ENCODE measurements around the gene AGBL5. TPM values are rescaled to one million over a fixed set of nuclear protein-coding genes. Genes with fewer than 3 reads are reported as not detected.

The AGBL5 gene
- total and polyA plus RNA-seq, 3 donors from 2014 or later = 227 to 784 (median 294) TPM

- no peak for DNase-seq
- peaks cover 47% of the 10 kb centered on the region for H3K4me1 ChIP-seq
- no peaks in the 10 kb centered on the region for H3K27me3 ChIP-seq
- intact Hi-C loops (cut with DNase I; ENCODE audit: low total_unique reads) = no loop called here
- TF ChIP-seq, protein P1, sequence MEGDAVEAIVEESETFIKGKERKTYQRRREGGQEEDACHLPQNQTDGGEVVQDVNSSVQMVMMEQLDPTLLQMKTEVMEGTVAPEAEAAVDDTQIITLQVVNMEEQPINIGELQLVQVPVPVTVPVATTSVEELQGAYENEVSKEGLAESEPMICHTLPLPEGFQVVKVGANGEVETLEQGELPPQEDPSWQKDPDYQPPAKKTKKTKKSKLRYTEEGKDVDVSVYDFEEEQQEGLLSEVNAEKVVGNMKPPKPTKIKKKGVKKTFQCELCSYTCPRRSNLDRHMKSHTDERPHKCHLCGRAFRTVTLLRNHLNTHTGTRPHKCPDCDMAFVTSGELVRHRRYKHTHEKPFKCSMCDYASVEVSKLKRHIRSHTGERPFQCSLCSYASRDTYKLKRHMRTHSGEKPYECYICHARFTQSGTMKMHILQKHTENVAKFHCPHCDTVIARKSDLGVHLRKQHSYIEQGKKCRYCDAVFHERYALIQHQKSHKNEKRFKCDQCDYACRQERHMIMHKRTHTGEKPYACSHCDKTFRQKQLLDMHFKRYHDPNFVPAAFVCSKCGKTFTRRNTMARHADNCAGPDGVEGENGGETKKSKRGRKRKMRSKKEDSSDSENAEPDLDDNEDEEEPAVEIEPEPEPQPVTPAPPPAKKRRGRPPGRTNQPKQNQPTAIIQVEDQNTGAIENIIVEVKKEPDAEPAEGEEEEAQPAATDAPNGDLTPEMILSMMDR (IDR thresholded peaks at IDR 0.05) = no peak
- no peak for TF ChIP-seq POLR2A (IDR thresholded peaks at IDR 0.05)
- H3K36me3 ChIP-seq (ENCODE audit: low read depth, missing control alignments) = no peaks in the 10 kb centered on the region
- no peak overlapping the region for H3K4me3 ChIP-seq
- 80 to 83% methylated on average over 7 of the region's 7 CpGs for WGBS, 2 donors
- H3K9me3 ChIP-seq = no peaks in the 10 kb centered on the region
- peak overlapping the region in 1 of 2 donors; percentile 20 for H3K27ac ChIP-seq
Observed at GRCh38 chr2:27077231-27077630, 25.8 kb downstream of the AGBL5 start.

DNA sequence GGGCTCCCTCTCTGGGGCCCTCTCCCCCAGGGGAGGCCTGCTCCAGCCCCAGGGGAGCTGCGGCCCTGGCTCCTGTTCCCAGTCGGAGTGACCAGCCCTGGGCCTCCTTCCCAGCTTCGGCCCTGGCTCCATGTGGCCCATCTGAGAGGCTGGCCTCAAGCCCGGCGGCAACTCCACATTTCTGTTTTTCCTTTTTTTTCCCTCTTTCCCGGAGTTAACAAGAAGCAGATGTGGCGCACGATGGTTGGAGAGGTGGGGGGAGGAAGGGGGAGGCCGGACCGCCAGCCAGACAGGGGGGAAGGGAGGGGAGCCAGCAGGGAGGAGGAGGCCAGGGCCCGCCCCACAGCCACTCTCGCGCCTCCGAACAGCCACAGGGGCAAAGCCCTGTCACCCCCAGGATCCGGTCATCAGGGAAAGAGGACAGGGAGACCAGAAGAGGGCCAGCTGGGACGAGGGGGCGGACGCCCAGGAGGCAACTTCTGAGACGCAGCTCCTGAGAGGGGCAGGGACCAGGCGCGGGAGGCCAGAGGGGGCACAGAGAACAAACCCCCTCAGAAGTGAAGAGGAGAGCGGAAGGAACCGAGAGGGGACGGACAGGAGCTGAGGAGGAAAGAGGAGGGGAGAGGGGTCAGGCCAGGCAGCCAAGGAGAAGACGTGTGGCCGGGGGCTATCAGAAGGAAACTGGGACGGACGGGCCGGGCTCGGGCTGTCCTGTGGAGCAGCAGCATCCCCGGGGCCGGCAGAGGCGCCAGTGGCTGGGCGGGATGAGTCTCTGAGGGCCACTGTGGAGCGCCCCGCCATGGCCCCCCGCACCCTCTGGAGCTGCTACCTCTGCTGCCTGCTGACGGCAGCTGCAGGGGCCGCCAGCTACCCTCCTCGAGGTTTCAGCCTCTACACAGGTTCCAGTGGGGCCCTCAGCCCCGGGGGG is 27.1 kb downstream of the AGBL5 start, which contains the start of gene EMILIN1:
TSS of gene EMILIN1 (plus strand) at position 349 of the 928 bp plus-strand sequence. CDS start at position 800, 451 bp downstream.
- H3K9me3 ChIP-seq = no peaks in the 10 kb centered on the region
- H3K27ac ChIP-seq = peak within 1 kb of the TSS; percentile 74 to 76
- intact Hi-C loops (cut with DNase I; ENCODE audit: low total_unique reads) = no loop called here
- DNase-seq = peak; percentile 84
- peaks cover 34% of the 10 kb centered on the region for H3K4me1 ChIP-seq
- H3K36me3 ChIP-seq (ENCODE audit: low read depth, missing control alignments) = no peaks in the 10 kb centered on the region
- peak within 1 kb of the TSS; percentile 55 to 68 for H3K4me3 ChIP-seq
- TF ChIP-seq, protein P1 (IDR thresholded peaks at IDR 0.05) = no peak
- no peak for TF ChIP-seq POLR2A (IDR thresholded peaks at IDR 0.05)
- H3K27me3 ChIP-seq = no peaks in the 10 kb centered on the region
- WGBS, 2 donors = 37 to 45% methylated on average over 31 to 40 of the region's 41 CpGs

DNA sequence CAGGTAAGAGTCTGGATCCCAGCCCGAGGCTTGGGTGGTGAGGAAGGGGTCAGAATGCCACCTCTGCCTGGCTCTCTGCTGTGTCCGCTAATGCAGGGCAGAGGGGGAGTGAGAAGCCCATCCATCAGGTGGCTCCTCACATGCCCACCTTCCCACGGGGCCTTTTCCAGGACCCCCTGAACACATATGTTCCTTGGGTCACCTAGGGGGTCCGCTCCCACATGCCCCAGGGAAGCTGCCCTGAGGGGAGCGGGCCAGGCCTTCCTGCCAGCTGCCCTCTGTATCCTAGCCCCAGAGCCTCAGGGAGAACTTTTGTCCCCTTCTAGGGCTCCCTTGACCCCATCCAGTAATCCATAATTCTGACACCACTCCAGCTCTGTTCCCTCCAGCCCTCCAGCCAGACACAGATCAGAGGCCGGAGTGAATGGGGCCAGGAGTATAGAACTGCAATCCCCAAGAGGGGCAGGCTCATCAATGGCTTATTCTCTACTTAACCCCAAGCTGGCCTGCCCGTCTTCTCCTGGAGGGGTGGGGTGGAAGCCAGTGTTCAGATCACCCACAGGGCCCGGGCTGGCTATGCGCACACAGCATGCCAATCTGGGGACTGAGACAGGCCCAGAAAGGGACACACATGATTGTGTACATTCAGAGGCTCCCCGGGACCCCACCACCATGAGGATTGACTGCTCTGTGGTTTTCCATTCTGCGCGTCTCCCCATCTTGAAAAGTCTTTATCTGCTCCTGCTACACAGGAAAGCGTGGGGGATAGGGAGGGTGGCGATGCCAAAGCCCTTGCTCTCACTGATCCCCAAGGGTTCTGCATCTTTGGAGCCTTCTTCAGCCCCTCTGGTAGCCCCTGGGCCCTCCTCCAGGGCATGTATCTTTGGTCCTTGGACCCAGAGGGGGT is 28.0 kb downstream of the AGBL5 start:
- TF ChIP-seq, protein P1 (IDR thresholded peaks at IDR 0.05) = no peak
- TF ChIP-seq POLR2A (IDR thresholded peaks at IDR 0.05) = no peak
- Histone ChIP-seq H3K27ac (peak overlapping the region; percentile 74 to 76), H3K4me1 (peaks cover 27% of the 10 kb centered on the region), H3K9me3 (no peaks in the 10 kb centered on the region), H3K36me3 (ENCODE audit: low read depth, missing control alignments) (no peaks in the 10 kb centered on the region), H3K4me3 (peak overlapping the region; percentile 55 to 68), H3K27me3 (no peaks in the 10 kb centered on the region)
- intact Hi-C loops (cut with DNase I; ENCODE audit: low total_unique reads) = loop anchor here (10.0 kb wide), 1 partner anchor 135 kb away; the partner anchor contains the start of genes ATRAID, CAD and SLC5A6
- WGBS, 2 donors = 54% methylated on average over 13 to 14 of the region's 14 CpGs
- DNase-seq = no peak

DNA sequence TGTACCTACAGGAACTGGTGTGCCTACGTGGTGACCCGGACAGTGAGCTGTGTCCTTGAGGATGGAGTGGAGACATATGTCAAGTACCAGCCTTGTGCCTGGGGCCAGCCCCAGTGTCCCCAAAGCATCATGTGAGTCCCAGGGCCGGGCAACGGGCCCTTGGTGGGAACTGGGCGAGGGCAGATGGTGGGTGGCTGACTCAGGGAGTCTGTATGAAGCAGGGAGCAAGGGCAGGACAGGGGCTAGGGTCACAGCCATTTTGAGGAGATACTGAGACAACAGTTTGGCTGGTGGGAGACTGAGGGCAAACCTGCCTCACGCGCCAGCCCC is 28.6 kb downstream of the AGBL5 start:
- H3K4me1 ChIP-seq = peaks cover 24% of the 10 kb centered on the region
- no peak for DNase-seq
- intact Hi-C loops (cut with DNase I; ENCODE audit: low total_unique reads) = loop anchor here (10.0 kb wide), 1 partner anchor 135 kb away; the partner anchor contains the start of genes ATRAID, CAD and SLC5A6
- H3K36me3 ChIP-seq (ENCODE audit: low read depth, missing control alignments) = no peaks in the 10 kb centered on the region
- no peak for TF ChIP-seq POLR2A (IDR thresholded peaks at IDR 0.05)
- TF ChIP-seq, protein P1 (IDR thresholded peaks at IDR 0.05) = no peak
- peak overlapping the region; percentile 74 to 76 for H3K27ac ChIP-seq
- peak overlapping the region; percentile 55 to 68 for H3K4me3 ChIP-seq
- H3K27me3 ChIP-seq = no peaks in the 10 kb centered on the region
- 45 to 73% methylated on average over 2 to 7 of the region's 7 CpGs for WGBS, 2 donors
- no peaks in the 10 kb centered on the region for H3K9me3 ChIP-seq

Data from testis (tissue), 3 donors.